IMR-90 (cell line): ENCODE results near the gene MCM6.

Experiments used
- CTCF ChIP-seq: conservative IDR thresholded peaks from 2 replicates; pipeline ENCODE4 v1.5.1; 2012; ENCODE audit warnings: mild to moderate bottlenecking, low read depth, low read length, improper control_type of control experiment
- ELK1 ChIP-seq: fragments of 150-350 bp; IDR thresholded peaks from 2 replicates; pipeline ENCODE4 v1.6.1; 2016; ENCODE audit warnings: low read depth, mild to moderate bottlenecking, low read length, moderate library complexity, borderline replicate concordance
- MAFK ChIP-seq: IDR thresholded peaks from 2 replicates; pipeline ENCODE4 v1.6.1; 2012; ENCODE audit warnings: low read depth, low read length, improper control_type of control experiment
- MAZ ChIP-seq: IDR thresholded peaks from 2 replicates; pipeline ENCODE4 v1.6.1; 2012; ENCODE audit warnings: low read depth, mild to moderate bottlenecking, low read length, improper control_type of control experiment, moderate library complexity, borderline replicate concordance
- MXI1 ChIP-seq: IDR thresholded peaks from 2 replicates; pipeline ENCODE4 v1.6.1; 2012; ENCODE audit warnings: low read depth, mild to moderate bottlenecking, low read length, moderate library complexity, borderline replicate concordance
- POLR2A ChIP-seq: IDR thresholded peaks from 2 replicates; pipeline ENCODE4 v1.6.1; 2012; ENCODE audit warnings: mild to moderate bottlenecking, low read depth, low read length
- RAD21 ChIP-seq: IDR thresholded peaks from 2 replicates; pipeline ENCODE4 v1.6.1; 2012; ENCODE audit warnings: low read length, improper control_type of control experiment

GRCh38 chr2:135845997-135846396, 30.2 kb downstream of the MCM6 start:
- TF ChIP-seq POLR2A (no peak), CTCF (no peak), MAZ (no peak), MAFK (no peak), MXI1 (no peak), RAD21 (no peak), ELK1 (no peak)
